Activated CD8-positive, alpha-beta memory T cell treated with anti-CD3 and anti-CD28 coated beads for 24 hours (primary cell): ENCODE results near the gene RAB42.
"Not testable (repeated sequence)": the region's sequence is repeated elsewhere in the genome, so short reads cannot be mapped to it uniquely, and the experiment has no call there.

Source experiments
- DNase-seq: peaks from one replicate; pipeline ENCODE4 v3.0.0-alpha.2; 2020

The RAB42 gene

GRCh38 chr1:28586585-28587391 is 5.3 kb upstream of the RAB42 start:
- DNase-seq: not testable (repeated sequence)

DNA sequence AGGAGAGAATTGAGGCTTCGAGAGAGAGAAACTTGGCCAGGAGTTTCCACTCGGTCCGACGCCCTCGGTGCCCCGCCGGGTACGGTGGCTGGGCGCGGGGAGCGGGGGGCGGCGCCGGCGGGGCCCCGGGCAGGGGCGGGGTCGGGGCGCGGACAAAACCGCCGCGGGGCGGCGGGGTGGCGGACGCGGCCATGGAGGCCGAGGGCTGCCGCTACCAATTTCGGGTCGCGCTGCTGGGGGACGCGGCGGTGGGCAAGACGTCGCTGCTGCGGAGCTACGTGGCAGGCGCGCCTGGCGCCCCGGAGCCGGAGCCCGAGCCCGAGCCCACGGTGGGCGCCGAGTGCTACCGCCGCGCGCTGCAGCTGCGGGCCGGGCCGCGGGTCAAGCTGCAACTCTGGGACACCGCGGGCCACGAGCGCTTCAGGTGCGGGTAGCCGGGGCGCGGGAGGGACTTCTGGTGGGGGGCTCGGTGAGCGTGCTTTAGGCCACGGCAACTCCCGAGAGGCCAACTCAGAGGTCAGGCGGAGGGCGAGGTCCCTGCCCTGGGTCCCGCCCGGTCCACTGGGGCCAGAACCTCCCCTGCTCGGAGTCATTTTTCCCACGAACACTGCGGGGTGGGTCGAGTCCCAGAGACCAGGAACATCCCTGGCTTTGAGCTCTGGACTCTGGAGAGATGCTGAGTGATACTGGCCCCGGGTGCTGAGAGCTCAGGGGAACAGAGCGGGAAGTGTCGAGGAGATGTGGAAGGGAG is 431 bp downstream of the RAB42 start:
- DNase-seq: no peak

- DNase-seq: not testable (repeated sequence)
Measured at GRCh38 chr1:28593988-28594356, 1.9 kb downstream of the RAB42 start.

GRCh38 chr1:28594686-28595411 is 2.8 kb downstream of the RAB42 start:
- DNase-seq: not testable (repeated sequence)

GRCh38 chr1:28595412-28596191 is 3.5 kb downstream of the RAB42 start:
- DNase-seq: no peak

DNA sequence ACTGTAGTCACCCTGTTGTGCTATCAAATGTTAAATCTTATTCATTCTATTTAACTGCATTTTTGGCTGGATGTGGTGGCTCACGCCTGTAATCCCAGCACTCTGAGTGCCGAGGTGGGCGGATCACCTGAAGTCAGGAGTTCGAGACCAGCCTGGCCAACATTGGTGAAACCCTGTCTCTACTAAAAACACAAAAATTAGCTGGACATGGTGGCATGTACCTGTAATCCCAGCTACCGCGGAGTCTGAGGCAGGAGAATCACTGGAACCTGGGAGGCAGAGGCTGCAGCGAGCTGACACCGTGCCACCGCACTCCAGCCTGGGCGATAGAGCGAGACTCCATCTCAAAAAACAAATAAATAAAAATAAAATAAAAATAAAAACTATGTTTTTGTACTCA is 4.2 kb downstream of the RAB42 start:
- not testable (repeated sequence) for DNase-seq

- DNase-seq: no peak
Measured at GRCh38 chr1:28601696-28602095, 9.6 kb downstream of the RAB42 start.

DNA sequence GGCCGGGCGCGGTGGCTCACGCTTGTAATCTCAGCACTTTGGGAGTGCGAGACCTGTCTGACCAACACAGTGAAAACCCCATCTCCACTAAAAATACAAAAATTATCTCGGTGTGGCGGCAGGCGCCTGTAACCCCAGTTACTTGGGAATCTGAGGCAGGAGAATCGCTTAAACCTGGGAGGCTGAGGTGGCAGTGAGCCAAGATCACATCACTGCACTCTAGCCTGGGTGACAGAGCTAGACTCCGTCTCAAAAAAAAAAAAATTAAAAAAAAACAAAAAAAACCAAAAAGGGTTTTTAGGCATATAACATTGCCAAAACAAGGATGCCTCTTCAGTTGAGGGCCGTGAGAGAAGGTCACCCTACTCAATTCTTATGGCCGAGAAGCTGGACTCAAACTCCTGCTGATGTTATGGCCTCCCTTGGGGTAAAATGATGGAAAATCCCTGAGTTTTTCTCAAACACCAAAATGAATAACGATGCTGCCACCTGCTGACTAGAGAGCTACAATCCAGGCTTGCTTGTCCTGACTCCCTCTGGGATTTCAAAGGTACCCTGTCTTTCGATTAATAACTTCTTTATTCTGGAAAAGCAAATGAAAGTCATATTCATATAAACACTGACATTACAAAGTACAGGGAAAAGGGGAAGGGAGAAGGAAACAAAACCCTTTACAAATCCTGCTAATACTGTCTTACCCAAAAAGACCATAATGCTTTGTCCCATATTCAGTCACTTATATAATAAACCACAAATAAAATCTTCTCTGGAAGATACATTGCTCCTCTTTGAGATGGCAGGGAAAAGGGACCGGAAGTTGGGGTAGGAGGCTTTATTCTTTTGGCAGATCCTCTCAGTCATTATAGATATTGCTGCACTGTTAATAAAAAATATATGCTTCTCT is 10.7 kb downstream of the RAB42 start:
- peak; percentile 60 for DNase-seq

GRCh38 chr1:28604411-28604810 is 12.3 kb downstream of the RAB42 start:
- DNase-seq: no peak

- no peak for DNase-seq
Measured at GRCh38 chr1:28604962-28605361, 12.9 kb downstream of the RAB42 start.

GRCh38 chr1:28606771-28607170 is 14.7 kb downstream of the RAB42 start:
- DNase-seq: no peak

DNA sequence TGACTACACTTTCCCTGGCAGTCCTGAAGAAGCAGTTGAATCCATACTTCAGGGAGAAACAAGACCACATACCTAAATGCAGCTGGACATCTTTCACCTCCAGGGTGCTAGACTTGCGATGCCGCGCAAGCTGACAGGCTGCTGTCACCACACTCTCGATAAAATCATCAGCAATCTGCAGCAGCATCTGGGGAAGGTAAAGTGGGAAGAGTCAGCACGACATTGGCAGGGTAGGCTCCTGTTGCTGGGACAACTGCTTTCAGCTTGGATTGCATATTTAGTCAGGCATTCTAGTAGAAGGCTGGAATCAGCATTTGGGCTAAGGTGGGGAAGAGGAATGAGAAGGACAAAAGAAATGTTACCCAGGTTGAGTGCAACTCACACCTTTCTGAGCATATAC is 21.1 kb downstream of the RAB42 start:
- DNase-seq: no peak

- no peak for DNase-seq
Measured at GRCh38 chr1:28631713-28632112, 39.6 kb downstream of the RAB42 start.

DNA sequence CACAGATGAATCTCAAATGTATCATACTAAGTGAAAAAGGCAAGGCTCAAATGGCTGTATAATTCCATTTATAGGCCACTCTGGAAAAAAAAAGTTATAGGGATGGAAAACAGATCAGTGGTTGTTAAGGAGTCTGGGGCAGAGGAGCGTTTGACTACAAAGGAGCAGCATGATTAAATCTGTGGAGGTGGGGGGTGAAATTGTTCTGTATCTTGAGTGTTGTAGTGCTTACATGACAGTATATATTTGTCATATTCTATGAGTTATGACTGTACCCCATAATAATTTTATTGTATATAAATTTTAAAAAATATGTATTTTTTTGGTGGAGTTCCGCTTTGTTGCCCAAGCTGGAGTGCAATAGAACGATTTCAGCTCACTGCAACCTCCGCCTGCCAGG is 40.5 kb downstream of the RAB42 start:
- no peak for DNase-seq

DNA sequence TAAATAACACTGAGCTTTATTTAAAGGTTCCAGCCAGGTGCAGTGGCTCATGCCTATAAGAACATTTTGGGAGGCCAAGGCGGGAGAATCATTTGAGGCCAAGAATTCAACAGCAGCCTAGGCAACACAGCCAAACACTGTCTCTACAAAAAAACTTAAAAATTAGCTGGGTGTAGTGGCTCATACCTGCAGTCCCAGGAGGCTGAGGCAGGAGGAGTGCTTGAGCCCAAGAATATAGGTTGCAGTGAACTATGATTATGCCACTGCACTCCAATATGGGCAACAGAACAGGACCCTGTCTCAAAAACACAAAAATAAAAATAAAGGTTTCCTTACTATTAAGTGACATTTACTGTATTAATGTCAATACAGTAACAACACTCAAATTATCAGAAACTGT is 48.7 kb downstream of the RAB42 start:
- DNase-seq: no peak

DNA sequence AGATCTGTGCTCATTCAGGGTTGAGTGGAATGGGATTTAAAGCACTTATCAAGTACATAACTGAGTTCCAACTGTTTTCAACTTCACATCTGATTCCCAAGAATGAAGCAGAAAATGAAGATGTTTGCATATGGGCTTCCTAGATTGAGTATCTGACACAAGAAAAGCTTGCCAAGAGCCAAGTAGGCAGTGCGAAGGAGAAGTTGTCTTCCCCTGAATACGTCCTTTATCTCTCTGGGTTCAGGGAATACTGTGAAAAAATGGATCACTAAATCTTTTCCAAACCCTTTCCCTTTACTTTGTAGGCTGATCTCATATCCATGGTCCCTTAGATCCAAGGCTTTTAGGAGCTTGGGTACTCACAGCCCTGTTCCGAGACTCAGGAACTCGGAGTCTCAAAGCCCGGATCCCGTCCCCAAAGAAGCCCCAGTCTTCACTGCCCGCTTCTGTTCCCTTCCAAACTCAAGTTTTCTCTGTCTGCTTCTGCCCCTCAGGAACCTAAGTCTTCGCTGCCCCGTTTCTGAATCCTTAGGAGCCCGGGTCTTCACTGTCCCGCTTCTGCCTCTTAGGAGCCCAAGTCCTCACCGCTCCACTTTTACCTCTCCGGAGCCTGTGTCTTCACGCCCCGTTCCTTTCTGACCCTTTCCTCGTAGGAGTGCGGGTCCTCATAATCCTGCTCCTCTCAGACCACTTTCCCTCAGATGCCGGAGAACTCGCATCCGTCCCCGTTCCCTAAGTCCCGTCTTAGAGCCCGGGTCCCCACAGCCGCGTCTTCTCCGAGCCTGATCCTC is 50.2 kb downstream of the RAB42 start:
- no peak for DNase-seq

DNA sequence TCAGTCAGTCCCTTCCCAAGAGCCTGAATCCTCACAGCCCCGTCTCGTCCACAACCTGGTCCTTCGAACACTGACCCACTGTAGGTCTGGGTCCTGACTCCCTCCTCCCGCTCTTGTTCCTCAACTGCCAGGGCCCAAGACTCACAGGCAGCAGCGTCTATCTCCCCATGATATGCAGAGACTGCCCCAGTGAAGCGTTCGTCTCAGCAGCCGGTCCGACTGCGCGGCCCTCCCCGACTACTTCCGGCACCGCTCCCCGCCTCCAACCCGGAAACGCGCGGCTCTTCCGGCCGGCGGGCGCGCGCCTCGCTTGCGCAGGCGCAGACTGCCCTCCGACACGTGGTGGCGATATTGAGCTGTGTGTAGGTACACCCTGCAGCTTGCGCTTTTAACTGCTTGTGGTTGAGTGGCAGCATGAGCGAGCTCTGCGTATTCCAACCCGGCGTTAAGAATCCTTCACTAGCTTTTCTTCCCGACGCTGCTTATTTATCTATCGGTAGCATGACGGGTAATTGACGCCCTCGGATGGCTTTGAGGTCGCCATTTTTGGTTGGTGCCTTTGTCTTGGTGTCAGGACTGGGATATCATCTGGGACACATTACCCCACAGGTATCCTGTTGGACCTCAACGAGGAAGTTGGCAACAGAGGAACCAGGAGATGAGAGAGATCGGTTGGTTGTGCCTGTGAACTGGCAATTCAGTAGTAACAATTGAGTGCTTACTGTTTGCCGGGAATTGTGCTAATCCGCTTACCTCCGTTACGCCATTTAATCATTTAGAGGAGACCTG is 51.0 kb downstream of the RAB42 start, which contains the start of gene TAF12:
Gene TAF12, minus strand, starts transcription at position 221 of the 789 bp plus-strand sequence. CDS start 20,986 bp downstream, outside the sequence.
- peak; percentile 95 for DNase-seq

DNA sequence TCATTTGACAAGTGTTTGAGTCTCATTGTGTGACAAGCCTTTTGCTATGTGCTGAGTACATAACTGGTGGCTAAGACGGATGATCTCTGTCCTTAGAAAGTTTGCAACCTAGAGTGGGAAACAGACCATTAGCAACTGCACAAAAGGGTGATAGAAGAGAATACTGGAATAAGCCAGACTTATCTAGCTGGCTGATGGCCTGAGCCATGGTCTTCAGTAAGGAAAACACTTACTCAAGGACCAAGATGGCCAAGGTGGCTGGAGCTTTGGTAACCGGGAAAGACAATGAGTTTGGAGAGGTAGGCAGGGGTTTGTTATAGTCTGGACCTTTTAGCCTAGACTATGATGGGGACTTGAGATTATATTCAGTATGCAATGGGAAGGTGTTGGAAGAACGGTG is 52.4 kb downstream of the RAB42 start:
- DNase-seq: no peak
